Stimulated activated CD4-positive, alpha-beta T cell treated with anti-CD3 and anti-CD28 coated beads, Interleukin-2, amount 100 ng/mL, for 4 hours (primary cell): ENCODE measurements around the gene SPTBN4.
"Not testable (repeated sequence)": the region's sequence is repeated elsewhere in the genome, so short reads cannot be mapped to it uniquely, and the experiment has no call there.

Experiments
- DNase-seq: peaks from one replicate; pipeline ENCODE4 v3.0.0-alpha.2; 2020; ENCODE audit warnings: low read depth

Gene SPTBN4

GRCh38 chr19:40466985-40467734 is at the start of gene SPTBN4:
SPTBN4 (plus strand) TSS chr19:40467001; CDS start chr19:40472622, 5,621 bp downstream.
- no peak for DNase-seq

- DNase-seq: no peak
These were observed 49.2 kb upstream of the SPTBN4 start for GRCh38 chr19:40417643-40417981.

DNA sequence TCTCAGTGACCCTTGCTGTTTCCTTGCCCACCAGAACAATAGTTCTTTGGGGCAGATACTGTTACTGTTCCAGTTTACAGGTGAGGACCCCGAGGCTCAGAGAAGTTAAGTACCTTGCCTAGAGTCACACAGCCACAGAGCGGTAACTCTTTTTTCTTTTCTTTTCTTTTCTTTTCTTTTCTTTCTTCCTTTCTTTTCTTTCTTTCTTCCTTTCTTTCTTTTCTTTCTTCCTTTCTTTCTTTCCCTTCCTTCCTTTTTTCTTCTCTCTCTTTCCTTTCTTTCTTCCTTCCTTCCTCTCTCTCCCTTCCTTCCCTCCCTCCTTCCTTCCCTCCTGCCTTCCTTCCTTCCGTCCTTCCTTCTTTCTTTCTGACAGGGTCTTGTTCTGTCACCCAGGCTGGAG is 48.8 kb upstream of the SPTBN4 start:
- no peak for DNase-seq

DNA sequence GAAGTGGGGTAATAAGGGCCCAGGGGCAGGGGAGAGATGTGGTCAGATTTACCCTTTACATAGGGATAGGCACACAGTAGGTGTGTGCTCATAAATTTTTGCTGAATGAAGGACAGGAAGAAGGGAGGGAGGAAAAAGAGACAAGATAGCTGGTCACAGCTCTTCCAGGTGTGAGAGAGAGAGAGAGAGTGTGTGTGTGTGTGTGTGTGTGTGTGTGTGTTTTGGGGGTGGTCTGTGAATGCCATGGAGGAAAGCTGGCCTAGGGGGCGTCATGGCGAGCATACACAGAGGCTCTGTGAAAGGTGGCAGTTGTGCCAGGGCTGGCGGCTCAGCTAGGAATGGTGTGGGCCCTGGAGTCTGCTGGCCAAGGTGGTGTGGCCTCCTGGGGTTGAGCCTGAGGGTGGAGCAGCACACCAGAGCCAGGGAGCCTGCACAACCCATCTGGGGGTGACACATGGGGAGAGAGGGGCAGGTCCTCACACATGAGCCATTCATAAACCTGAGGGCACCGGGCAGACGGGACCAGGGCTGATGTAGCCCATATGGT is 47.7 kb upstream of the SPTBN4 start:
- DNase-seq: no peak

DNA sequence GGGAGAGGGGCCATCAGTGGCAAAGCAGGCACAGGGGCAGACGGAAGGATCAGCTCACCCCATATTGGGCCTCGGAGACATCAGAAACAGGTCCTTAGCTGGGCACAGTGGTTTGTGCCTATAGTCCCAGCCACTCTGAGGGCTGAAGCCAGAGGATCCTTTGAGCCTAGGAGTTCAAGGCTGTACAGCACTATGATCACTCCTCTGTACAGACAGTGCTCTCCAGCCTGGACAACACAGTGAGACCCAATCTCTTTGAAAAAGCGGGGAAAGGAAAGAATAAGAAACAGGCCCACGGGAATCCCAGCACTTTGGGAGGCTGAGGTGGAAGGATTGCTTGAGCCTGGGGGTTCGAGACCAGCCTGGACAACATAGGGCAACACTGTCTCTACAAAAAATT is 47.0 kb upstream of the SPTBN4 start:
- DNase-seq: no peak

DNA sequence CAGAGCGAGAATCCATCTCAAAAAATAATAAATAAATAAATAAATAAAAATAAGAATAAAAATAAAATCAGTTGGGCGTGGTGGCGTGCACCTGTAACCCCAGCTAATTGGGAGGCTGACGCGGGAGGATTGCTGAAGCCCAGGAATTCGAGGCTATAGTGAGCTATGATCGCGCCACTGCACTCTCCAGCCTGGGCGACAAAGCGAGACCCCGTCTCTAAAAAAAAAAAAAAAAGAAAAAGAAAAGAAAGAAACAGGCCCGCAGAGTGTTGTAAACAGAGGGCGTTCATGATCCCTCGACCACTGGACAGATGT is 46.4 kb upstream of the SPTBN4 start:
- DNase-seq: no peak

GRCh38 chr19:40420766-40421765 is 45.7 kb upstream of the SPTBN4 start:
- peak; percentile 48 for DNase-seq

- no peak for DNase-seq
These were observed 44.6 kb upstream of the SPTBN4 start for GRCh38 chr19:40421993-40422747.

- no peak for DNase-seq
These were observed 43.8 kb upstream of the SPTBN4 start for GRCh38 chr19:40422748-40423566.

- DNase-seq: no peak
These were observed 42.9 kb upstream of the SPTBN4 start for GRCh38 chr19:40423938-40424337.

- no peak for DNase-seq
These were observed 42.0 kb upstream of the SPTBN4 start for GRCh38 chr19:40424637-40425449.

DNA sequence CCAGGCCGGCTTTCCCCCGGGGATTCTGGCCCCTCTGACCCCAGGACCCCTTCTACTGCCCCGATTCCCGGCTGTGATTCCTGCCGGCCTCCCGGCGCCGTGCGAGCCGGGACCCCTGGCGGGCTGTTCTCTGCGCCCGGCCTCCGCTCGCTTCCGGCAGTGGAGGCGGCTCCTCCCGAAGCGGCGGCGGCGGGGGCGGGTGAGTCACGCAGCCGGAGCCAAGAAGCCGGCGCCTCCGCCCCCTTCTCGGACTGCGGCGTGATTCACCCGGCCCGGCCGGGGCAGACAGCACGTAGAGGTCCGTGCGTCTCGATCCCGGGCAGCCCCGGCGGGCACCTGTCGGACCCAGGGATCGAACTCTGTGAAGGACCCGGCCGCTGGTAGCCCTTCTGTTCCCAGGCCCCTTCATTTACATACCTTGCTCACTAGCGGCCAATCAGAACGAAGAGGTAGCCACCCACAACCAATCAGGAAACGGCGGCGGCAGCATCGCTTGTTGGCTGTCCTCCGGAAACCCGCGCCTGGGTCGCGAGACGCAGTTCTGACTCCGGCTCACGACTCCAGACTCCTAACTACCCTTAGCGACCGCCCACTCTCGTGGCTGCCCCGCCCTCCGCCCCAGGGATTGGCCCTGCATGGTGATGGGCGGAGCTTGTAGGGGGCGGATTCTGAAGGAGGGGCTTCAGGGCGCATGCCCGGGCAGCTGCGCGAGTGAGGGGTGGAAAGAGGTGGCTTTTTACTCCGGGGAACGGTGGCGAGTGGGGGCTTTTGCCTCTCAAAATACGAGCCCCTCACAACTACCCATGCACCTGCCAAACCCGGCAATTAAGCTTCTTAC is 41.1 kb upstream of the SPTBN4 start, which contains the start of gene SERTAD1:
SERTAD1 (minus strand) TSS at position 543 of the 838 bp plus-strand sequence. CDS start 2,446 bp downstream, outside the sequence.
- peak; percentile 100 for DNase-seq

DNA sequence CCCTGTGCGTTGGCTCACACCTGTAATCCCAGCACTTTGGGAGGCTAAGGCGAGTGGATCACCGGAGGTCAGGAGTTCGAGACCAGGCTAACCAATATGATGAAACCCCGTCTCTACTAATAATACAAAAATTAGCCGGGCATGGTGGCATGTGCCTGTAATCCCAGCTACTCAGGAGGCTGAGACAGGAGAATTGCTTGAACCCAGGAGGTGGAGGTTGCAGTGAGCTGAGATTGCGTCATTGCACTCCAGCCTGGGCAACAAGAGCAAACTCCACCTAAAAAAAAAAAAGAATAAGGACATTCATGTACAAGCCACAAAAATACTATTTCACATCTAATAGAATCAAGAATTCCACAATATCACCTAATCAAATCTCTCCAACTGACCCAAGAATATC is 38.6 kb upstream of the SPTBN4 start:
- not testable (repeated sequence) for DNase-seq

DNA sequence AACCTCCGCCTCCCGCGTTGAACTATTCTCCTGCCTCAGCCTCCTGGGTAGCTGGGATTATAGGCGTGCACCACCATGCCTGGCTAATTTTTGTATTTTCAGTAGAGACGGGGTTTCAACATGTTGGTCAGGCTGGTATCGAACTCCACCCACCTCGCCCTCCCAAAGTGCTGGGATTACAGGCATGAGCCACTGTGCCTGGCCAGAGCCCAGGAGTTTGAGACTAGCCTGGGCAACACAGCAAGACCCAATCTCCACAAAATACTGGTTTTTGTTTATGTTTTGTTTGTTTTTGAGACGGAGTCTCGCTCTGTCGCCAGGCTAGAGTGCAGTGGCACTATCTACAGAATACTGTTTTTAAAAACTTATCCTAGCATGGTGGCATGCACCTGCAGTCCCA is 36.6 kb upstream of the SPTBN4 start:
- not testable (repeated sequence) for DNase-seq

GRCh38 chr19:40431698-40432097 is 35.1 kb upstream of the SPTBN4 start:
- no peak for DNase-seq

- DNase-seq: not testable (repeated sequence)
These were observed 34.0 kb upstream of the SPTBN4 start for GRCh38 chr19:40432760-40433159.

- peak; percentile 26 for DNase-seq
These were observed 33.2 kb upstream of the SPTBN4 start for GRCh38 chr19:40433391-40434216.

GRCh38 chr19:40438284-40438683 is 28.5 kb upstream of the SPTBN4 start:
- DNase-seq: no peak
